NB4 (cell line): Measurements from ENCODE around the gene FREY1.

Source experiments
- DNase-seq: peaks from one replicate; pipeline ENCODE4 v3.0.0; 2010; ENCODE audit warnings: low read depth
- H3K4me3 ChIP-seq: one replicate; pipeline ENCODE4 v1.5.1; 2011; ENCODE audit warnings: mild to moderate bottlenecking, low read depth, low read length, moderate library complexity
- CTCF ChIP-seq: IDR thresholded peaks from one replicate; pipeline ENCODE4 v1.5.1; 2012; ENCODE audit warnings: low read depth, low read length
- MAX ChIP-seq: IDR thresholded peaks from 2 replicates; pipeline ENCODE4 v1.6.1; 2011; ENCODE audit warnings: low read depth, low read length
- MYC ChIP-seq: IDR thresholded peaks from 2 replicates; pipeline ENCODE4 v1.6.1; 2011; ENCODE audit warnings: low read depth, low read length
- POLR2A ChIP-seq: IDR thresholded peaks from 2 replicates; pipeline ENCODE4 v1.6.1; 2011; ENCODE audit warnings: mild to moderate bottlenecking; ENCODE audit not compliant: insufficient read length; ENCODE audit errors: extremely low read depth

Gene FREY1

GRCh38 chr11:45918962-45919675 is 12.0 kb upstream of the FREY1 start:
- TF ChIP-seq MYC = no peak
- TF ChIP-seq MAX = no peak
- no peak for TF ChIP-seq CTCF
- no peak for TF ChIP-seq POLR2A
- DNase-seq = no peak
- H3K4me3 ChIP-seq = peak overlapping the region; percentile 90

- peak; percentile 35; the same call in 1 of the 2 replicates for TF ChIP-seq MAX
- TF ChIP-seq POLR2A = peak; percentile 63
- TF ChIP-seq MYC = no peak
- no peak for TF ChIP-seq CTCF
These were observed 11.4 kb upstream of the FREY1 start for GRCh38 chr11:45918331-45918941.

GRCh38 chr11:45917623-45918330 is 10.7 kb upstream of the FREY1 start, which contains the start of gene PEX16:
Gene PEX16 (minus strand): TSS chr11:45917877. CDS start chr11:45917811, 66 bp downstream.
- DNase-seq = peak; percentile 99
- TF ChIP-seq CTCF = no peak
- peak; percentile 75 for TF ChIP-seq POLR2A
- TF ChIP-seq MAX = peak; percentile 54
- peak; percentile 61; the same call in 1 of the 2 replicates for TF ChIP-seq MYC
- peak within 1 kb of the TSS; percentile 90 for H3K4me3 ChIP-seq

More at GRCh38 chr11:45918331-45918941, 11.4 kb upstream of the FREY1 start:
- peak overlapping the region; percentile 90 for H3K4me3 ChIP-seq
- peak; percentile 80 for DNase-seq

GRCh38 chr11:45917286-45917622 is 10.2 kb upstream of the FREY1 start:
- peak overlapping the region; percentile 90 for H3K4me3 ChIP-seq
- no peak for TF ChIP-seq MYC
- TF ChIP-seq POLR2A = no peak
- TF ChIP-seq MAX = no peak
- TF ChIP-seq CTCF = no peak
- DNase-seq = no peak

GRCh38 chr11:45915446-45915845 is 8.4 kb upstream of the FREY1 start:
- H3K4me3 ChIP-seq = no peak overlapping the region
- no peak for DNase-seq
- TF ChIP-seq CTCF (no peak), MYC (no peak), POLR2A (no peak), MAX (no peak)
